GM19099 (cell line): ENCODE data around the gene MEX3C.

Source experiments
- POLR2A ChIP-seq: IDR thresholded peaks from 3 replicates; pipeline ENCODE4 v1.6.1; 2011; ENCODE audit warnings: low read depth; ENCODE audit not compliant: insufficient read length; ENCODE audit errors: extremely low read depth

The MEX3C gene

DNA sequence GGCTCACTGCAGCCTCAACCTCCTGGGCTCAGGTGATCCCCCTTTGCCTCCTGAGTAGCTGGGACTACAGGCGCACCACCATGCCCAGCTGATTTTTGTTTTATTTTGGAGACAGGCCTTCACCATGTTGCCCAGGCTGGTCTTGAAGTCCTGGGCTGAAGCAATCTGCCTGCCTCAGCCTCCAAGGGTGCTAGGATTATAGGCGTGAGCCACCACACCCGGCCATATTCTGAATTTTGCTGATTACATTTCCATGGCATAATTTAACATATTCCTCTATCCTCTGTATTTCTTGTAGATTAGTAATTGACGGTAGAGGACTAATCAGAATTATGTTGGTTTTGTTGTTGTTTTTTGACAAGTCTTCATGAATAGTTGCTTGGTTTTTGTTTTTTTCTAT, 50.6 kb downstream of the MEX3C start:
- no peak for TF ChIP-seq POLR2A

DNA sequence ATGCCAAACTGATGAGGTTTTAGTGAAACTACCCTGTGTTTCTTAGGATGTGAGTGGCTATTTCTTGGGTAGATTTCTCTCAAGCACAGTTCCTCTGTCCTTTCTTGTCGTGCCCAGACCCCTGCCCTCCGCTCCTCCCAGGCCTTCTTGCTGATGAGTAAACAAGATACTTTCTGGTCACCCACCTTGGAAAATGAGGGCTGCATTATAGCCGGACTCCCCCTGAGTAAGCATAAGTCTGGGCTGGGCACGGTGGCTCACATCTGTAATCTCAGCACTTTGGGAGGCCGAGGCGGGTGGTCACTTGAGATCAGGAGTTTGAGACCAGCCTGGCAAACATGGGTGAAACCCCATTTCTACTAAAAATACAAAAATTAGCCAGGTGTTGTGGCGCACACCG, 58.5 kb downstream of the MEX3C start:
- TF ChIP-seq POLR2A: no peak

DNA sequence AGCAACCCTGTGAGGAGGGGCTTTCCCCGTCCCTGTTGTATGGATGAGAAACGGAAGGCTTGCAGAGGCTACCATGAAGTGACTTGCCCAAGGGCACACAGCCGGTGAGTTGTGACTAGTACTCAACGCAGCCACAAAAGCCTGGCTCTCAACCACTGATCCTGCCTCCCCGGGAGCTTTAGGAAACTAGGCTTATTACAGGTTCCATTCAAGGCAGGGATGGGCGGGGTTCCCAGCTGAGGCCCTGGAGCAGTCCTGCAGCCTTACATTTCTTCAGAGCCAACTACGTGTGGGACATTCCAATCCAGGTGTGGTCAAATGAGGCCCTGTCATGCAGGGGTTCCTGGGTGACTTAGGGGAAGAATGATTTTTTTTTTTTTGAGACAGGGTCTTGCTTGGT, 59.6 kb downstream of the MEX3C start:
- TF ChIP-seq POLR2A: no peak

DNA sequence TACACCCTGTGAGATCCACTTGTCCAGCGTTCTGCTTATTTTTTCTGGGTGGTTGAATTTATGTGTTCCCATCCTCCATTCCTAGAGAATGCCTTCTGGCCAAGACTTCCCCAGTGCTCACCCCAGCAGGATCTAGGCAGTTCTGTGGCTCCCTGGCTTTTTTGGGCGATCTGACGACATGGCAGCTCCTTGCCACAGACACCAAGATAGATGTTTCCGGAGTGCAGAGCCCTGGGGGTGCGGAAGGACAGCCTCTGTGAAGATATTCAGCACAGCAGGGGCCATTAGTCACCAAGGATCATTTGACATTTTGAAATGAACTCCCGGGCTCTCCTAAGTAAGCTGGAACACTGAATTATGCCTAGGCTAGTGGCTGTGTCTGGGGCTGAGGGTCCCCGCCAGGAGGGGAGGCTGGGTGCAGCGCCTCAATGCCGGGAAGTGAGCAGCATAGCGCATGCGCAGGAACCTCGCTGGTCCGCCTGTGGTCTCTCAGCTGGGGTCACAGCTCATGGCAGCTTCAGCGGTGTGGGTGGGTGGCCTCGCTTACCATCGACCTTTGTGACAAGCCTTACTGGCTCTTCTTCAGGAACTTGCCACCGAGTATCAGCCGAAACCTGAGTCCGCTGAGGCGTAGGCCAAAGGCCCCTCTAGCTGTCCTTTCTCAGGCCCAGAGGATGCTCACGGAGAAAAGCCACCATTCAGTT, 60.3 kb downstream of the MEX3C start:
- TF ChIP-seq POLR2A: no peak

DNA sequence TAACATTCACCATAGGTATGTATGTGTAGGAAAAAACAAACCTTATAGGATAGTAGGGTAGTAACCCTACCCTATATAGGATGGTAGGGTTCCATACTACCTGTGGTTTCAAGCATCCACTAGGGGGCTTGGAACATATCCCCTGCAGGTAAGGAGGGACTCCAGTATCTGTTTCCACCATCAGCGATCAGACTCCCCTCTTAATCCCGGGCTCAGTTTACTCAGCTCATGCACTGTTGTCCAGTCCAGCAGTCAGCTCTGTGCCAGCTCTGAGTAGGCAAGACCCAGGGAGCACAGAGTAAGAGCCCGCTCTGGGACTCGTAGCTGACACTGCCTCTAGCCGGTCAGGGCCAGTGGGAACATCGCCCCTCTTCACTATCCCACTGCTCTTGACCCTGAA, 61.7 kb downstream of the MEX3C start:
- no peak for TF ChIP-seq POLR2A

DNA sequence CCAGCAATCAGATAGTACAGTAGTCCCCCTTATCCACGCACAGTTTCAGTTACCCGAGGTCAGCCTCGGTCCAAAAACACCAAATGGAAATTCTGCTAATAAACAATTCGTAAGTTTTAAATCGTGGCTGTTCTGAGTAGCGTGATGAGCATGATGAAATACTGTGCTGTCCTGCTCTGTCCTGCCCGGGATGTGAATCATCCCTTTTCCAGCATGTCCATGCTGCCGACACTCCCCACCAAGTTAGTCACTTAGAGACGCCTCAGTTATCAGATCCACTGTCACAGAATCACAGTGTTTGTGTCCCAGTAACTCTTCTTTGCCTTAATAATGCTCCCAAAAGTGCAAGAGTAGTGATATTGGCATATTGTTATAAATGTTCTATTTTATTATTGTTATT, 62.1 kb downstream of the MEX3C start:
- TF ChIP-seq POLR2A: no peak

DNA sequence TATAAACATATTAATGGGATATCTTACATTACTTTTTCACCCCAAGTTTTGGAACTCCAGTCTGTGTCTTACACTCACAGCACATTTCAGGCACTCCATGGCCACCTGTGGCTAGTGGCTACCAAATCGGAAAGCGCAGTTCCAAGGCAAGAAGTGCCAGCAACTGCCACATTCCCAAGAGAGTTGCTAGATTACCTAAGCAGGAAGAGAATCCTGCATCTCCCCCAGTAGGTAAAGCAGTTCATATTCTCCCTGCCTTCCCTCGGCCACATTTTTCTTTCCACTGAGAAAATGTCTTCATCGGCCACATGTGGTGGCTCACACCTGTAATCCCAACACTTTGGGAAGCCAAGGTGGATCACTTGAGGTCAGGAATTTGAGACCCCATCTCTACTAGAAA, 62.8 kb downstream of the MEX3C start:
- no peak for TF ChIP-seq POLR2A

DNA sequence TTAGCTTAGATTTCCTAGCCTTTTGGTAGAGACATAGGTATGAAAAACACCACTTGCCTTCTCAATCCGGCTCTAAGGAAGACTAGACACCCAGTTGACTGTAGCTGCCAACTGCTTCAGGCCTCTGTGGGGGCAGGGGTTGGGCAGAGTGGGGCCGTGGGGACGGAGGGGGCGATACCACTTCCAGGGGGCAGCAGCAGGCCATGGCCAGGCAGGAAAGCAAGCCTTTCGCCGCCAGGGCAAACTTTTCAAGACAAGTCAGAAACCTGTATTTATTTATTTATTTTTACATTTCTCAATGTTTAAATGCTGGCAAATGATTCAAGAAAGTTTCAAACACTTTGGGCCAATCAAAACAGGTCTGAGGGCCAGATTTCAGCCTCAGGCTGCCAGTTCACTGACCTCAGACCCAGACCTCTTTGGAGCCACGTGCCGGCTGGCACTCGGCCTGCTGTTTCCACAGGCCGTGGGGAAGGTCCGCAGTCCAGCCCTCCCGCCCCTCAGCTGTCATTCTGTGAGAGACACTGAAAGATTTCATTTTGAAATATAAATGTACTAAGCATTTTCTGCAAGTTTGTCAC, 63.8 kb downstream of the MEX3C start:
- TF ChIP-seq POLR2A: no peak

DNA sequence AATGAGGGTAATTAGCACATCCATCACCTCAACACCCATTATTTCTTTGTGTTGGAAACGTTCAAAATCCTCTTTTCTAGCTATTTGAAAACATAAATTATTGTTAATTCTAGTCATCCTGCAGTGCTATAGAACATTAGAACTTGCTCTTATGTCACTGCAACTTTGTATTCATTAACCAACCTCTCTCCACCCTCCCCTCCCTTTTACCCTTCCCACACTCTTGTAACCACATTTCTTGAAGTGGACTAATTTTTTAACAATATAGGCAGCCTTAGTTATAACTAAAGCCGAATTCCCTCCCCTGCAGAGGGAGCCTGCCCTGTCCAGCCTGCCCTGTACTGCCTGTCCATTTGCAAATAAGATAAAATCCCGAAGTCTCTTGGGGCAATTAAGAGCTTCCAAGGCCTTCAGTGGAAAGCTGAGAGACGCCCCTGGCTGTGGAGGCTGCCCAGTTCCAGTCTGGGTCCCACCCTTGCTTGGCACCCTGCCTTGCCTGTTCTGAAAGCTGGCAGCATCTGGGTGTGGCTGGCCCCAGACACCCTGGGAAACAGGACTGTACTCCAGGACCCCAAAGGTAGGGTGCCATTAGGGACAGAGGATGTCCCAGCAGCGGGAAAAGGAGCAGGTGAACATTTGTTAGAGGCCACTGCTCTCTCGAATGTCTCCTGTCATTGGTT, 65.1 kb downstream of the MEX3C start:
- no peak for TF ChIP-seq POLR2A

DNA sequence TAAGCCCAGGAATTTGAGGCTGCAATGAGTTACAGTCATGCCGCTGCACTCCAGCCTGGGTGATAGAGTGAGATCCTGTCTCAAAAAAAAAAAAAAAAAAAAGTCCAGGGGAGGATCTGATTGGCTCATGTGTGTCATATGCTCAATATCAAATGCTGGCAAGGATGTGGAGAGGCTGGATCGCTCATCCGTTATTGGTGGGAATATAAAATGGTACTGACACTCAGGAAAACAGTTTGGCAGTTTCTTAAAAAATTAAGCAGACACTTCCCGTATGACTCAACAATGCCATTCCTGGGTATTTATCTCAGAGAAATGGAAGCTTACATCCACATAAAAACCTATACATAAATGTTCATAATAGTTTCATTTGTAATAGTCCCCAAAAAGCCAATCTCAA, 68.9 kb downstream of the MEX3C start:
- no peak for TF ChIP-seq POLR2A

DNA sequence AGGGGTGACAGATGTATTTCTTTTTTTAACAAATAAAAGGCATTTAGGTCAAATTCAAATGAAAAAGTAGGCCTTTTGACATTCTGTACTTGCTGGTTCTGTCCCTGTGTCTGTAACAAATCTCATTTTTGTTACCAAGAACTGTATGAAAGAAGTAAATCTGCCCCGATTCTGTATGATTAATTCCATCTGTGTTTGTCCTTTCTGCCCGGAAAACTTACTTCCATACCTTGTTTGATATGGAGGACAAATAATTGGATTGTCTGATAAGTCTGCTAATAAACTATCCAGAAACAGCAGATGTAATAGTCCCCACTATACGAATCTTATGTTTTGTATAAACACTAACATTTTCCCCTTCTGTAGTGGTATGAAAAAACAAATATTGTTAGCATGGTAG, 69.8 kb downstream of the MEX3C start:
- TF ChIP-seq POLR2A: no peak

DNA sequence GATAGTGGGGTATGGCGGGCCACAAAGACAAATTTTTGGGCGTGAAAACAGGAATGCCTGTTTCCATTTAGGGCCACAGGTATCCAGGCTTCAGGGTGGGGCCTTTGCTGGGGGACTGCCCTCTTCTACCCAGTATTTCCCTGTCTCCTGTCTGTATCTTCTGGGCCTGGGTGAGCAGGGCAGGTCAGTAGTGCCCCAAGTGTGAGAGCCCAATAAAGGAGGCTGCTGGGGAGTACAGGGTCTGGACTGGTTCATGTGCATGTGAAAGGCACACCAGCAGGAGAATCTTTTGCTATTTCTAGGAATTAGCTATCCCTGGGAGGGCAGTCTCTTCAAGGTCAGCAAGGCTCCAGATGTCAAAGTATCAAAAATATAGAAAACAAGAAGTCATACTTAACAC, 71.5 kb downstream of the MEX3C start:
- no peak for TF ChIP-seq POLR2A
